ENCODE results near the gene THPO. TPM values are rescaled to one million over a fixed set of nuclear protein-coding genes. Genes with fewer than 3 reads are reported as not detected.

Gene THPO
- total and polyA plus RNA-seq, 9 of the 15 experiments (the other 6 are each of a cell fraction or from before 2014, with no cell fraction given) = 0.11 to 1.1 (median 0.35) TPM; not detected in 1

GRCh38 chr3:184361532-184361931 lies 16.5 kb downstream of the THPO start, which contains the start of the genes CLCN2 and POLR2H (continued):
- TF ChIP-seq YY1 (IDR thresholded peaks at IDR 0.05; ENCODE audit: borderline replicate concordance in 1 of 3, control insufficient read depth in 1 of 3, extremely low read depth in 1 of 3, insufficient read depth in 3 of 3, insufficient read length in 1 of 3, insufficient replicate concordance in 2 of 3, low read depth in 1 of 3, low read length in 2 of 3) (peak in 1 of 3 experiments; percentile 24), UBTF (IDR thresholded peaks at IDR 0.05; ENCODE audit: borderline replicate concordance in 1 of 2, low read depth in 2 of 2, low read length in 2 of 2) (peak; percentile 83 to 85; a peak in 3 of 4 replicates), CBX1 (IDR thresholded peaks at IDR 0.05; ENCODE audit: low read depth) (no peak; the same call in 1 of the 2 replicates), RBFOX2 (IDR thresholded peaks at IDR 0.05; ENCODE audit: low read depth, low read length) (peak; percentile 72), CHCHD3 (CRISPR knock-in tag; IDR thresholded peaks at IDR 0.05) (no peak), TFAM (CRISPR knock-in tag; conservative IDR thresholded peaks at IDR 0.05) (no peak), VEZF1 (CRISPR knock-in tag; IDR thresholded peaks at IDR 0.05) (peak; percentile 47), ZFX (CRISPR knock-in tag; IDR thresholded peaks at IDR 0.05) (no peak; the same call in 1 of the 2 replicates), RBM17 (IDR thresholded peaks at IDR 0.05; ENCODE audit: borderline replicate concordance, low read depth, low read length) (no peak), POLR2H (tag; IDR thresholded peaks at IDR 0.05; ENCODE audit: low read depth) (no peak), ZNF121 (CRISPR knock-in tag; conservative IDR thresholded peaks at IDR 0.05) (no peak), HNRNPLL (IDR thresholded peaks at IDR 0.05; ENCODE audit: low read depth, low read length, poor library complexity, severe bottlenecking) (peak; percentile 92), MNT (conservative IDR thresholded peaks at IDR 0.05) (peak in 1 of 2 experiments; percentile 80; a peak in 3 of 4 replicates), PCBP1 (IDR thresholded peaks at IDR 0.05; ENCODE audit: low read depth, low read length, poor library complexity, severe bottlenecking) (no peak), MBD2 (IDR thresholded peaks at IDR 0.05; ENCODE audit: borderline replicate concordance, low read depth) (no peak), SNIP1 (IDR thresholded peaks at IDR 0.05; ENCODE audit: low read depth) (no peak), FOXK2 (conservative IDR thresholded peaks at IDR 0.05 in 1 of 2, IDR thresholded peaks at IDR 0.05 in 1 of 2; ENCODE audit: low read depth in 2 of 2) (no peak), EP300 (IDR thresholded peaks at IDR 0.05; ENCODE audit: low read length) (no peak), NFYB (IDR thresholded peaks at IDR 0.05; ENCODE audit: extremely low read depth, insufficient read length) (no peak), TBP (optimal IDR thresholded peaks at IDR 0.05; ENCODE audit: low read depth, low read length) (peak; percentile 47), LEF1 (IDR thresholded peaks at IDR 0.05) (no peak), RAD21 (CRISPR knock-in tag; conservative IDR thresholded peaks at IDR 0.05 in 1 of 2, IDR thresholded peaks at IDR 0.05 in 1 of 2) (no peak; a peak in 1 of 4 replicates)

Measured in K562 (cell line).